Tibial nerve (tissue), 4 donors: ENCODE results near the gene ASIC4.

Experiments used
- CTCF ChIP-seq, 5 experiments: fragments of 200-600 bp in 3 of 5; fragments of 450-650 bp in 2 of 5; sonication (generic) in 3 of 5; IDR thresholded peaks; one replicate each; pipeline ENCODE4 v1.5.1; 2016 to 2019; ENCODE audit warnings: antibody characterized with exemption in 5 of 5, mild to moderate bottlenecking in 3 of 5, moderate library complexity in 2 of 5
- EP300 ChIP-seq, 2 donors: sonication (generic); formaldehyde crosslinking; IDR thresholded peaks; one replicate each; pipeline ENCODE4 v1.6.1; 2017; ENCODE audit warnings: antibody characterized with exemption in 2 of 2, mild to moderate bottlenecking in 1 of 2
- POLR2A ChIP-seq, 2 donors: fragments of 450-650 bp; IDR thresholded peaks; one replicate each; pipeline ENCODE4 v1.6.1; 2017; ENCODE audit warnings: antibody characterized with exemption in 2 of 2, mild to moderate bottlenecking in 2 of 2, moderate library complexity in 2 of 2

- TF ChIP-seq CTCF (IDR thresholded peaks at IDR 0.05), result no peak
- no peak for TF ChIP-seq POLR2A (IDR thresholded peaks at IDR 0.05)
- no peak for TF ChIP-seq EP300 (IDR thresholded peaks at IDR 0.05)
Measured at GRCh38 chr2:219571311-219572236, 57.3 kb downstream of the ASIC4 start, which contains the start of gene OBSL1.
